ENCODE measurements around the gene HASPIN.

The HASPIN gene

DNA sequence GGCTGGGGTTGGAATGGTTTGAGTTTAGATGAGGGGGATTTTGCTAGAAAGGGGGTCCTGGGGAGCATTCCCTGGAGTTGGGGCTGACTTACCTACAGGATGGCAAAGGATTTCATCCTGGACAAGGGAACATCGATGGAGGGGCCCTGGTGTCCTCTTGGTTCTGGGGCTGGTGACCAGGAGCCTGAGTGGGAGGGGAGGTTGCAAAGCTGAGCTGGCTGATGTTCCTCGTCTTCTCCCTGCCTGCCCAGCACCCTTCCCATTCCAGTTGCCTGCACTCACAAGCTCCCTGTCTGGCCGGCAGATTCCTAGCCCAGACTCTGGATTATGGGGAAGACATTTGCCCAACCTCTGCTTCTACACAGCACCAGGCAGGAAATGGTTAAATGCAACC lies 40.1 kb downstream of the HASPIN start:
- DNase-seq (ENCODE audit: low read depth in 2 of 2), result no peak

DNA sequence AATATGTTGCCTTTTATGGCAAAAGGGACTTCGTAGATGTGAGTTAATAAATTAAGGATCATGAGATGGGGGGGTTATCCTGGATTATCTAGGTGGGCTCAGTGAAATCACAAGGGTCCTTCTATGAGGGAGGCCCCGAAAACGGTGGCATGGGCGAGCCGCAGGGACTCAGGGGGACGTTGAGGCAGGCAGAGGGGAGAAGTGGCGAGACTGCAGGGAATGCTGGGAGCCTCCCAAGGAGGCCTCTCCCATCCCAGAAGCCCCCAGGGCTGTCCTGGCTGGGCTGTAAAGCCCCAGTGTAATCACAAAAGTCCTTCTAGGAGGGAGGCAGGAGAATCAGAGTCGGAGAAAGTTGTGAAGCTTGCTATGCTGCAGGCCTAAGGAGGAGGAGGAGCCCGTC lies 42.3 kb downstream of the HASPIN start:
- no peak for DNase-seq (ENCODE audit: low read depth in 2 of 2)

DNA sequence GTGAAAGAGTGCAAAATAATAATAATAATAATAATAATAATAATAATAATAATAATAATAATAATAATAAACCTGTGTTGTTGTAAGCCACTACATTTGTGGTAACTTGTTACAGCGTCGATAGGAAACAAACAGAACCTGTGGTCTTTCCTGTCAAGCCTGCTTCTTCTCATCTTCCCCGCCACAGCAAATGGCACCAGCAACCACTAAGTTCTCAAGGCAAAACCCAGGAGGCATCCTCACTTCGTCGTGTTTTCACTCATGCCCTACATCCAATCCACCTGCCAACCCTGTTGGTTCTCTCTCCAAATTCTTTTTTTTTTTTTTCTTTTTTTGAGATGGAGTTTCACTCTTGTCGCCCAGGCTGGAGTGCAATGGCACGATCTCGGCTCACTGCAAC lies 43.1 kb downstream of the HASPIN start:
- DNase-seq (ENCODE audit: low read depth in 2 of 2), result no peak

DNA sequence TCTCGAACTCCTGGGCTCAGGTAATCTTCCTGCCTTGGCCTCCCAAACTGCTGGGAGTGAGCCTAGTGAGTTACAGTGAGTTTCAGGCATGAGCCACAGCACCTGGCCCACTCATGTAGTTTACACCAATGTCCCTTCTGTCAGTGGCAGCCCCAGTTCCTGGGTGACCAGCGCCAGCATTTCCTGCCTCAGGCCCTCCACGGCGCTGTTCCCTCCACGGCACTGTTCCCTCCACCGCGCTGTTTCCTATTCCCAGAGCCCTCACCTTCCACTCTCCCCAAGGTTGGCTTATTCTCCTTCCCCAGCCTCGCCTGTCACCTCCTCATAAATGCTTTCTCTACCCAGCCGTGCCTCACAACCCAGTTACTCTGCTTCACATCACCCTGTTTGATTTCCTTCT lies 44.6 kb downstream of the HASPIN start:
- no peak for DNase-seq (ENCODE audit: low read depth in 2 of 2)

DNA sequence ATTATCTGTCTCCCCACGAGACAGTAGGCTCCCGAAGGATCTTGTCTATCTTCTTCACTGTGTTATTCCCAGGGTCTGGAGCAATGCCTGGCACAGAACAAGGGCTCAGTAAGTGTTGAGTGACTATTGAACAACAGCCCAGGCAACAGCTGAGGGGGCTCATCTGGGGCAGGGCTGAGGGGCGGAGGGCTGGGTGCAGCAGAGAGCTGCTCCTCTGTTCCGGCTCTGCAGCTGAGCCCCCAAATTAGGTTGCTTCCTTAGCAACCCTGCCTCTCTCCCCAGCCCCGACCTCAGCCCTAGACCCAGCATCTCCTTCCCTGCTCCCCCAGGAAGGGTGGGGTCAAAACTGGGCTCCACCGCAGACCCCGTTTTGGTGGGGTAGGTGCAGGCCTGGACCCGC lies 45.1 kb downstream of the HASPIN start:
- no peak for DNase-seq (ENCODE audit: low read depth in 2 of 2)

DNA sequence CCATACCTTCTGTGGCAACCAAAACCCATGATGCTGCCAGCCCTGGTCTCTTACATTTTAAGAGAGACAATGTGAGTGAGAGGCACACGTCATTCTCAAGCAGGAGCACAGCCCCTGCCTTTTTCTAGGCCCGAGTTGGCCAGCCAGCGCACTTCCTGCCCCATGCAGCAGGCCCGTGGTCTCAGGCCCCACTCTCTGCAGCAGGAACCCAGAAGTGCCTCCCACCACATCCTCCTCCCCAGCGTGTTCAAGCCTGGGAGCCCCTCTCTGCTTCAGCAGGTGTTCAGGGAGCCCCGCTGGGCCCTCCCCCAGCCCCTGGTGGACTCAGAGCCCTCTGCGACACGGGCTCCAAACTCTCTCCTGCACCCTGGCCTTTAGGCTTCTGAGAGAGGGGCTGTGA lies 46.8 kb downstream of the HASPIN start:
- no peak for DNase-seq (ENCODE audit: low read depth in 2 of 2)

DNA sequence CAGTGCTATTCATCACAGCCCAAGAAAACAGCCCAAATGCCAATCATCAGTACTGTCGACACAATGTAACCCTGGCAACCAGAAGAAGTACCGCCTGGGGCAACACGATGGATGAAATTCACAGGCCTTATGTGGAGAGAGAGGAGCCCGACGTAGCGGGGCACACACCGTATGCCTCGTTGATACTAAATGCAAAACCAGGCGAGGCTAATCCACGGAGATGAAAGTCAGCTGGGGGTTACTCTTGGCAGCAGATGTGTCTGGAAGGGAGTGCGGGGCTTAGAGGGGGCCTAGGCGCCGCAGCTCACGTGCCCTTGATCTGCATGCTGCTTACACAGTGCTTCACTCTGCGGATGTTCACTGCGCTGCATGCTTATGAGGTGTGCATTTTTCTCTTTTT lies 47.4 kb downstream of the HASPIN start:
- no peak for DNase-seq (ENCODE audit: low read depth in 2 of 2)

DNA sequence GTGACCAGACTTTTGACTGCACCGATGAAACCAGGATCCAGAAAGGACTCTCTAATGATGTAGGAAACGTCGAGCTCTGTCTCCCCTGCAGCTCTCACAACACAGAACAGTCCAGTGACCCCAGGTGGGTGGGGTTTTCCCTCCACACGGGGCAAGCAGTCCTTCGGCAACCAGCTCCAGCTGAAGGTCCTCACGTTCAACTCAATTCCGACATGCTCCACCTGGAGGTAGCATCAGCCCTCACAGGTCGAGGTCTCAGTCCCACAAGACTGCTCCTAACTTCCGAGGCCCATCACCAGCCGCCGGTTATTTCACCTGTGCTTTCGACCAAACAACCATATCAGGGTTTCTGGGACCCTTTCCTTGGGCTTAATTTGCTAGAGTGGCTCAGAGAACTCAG lies 49.1 kb downstream of the HASPIN start:
- no peak for DNase-seq (ENCODE audit: low read depth in 2 of 2)

DNA sequence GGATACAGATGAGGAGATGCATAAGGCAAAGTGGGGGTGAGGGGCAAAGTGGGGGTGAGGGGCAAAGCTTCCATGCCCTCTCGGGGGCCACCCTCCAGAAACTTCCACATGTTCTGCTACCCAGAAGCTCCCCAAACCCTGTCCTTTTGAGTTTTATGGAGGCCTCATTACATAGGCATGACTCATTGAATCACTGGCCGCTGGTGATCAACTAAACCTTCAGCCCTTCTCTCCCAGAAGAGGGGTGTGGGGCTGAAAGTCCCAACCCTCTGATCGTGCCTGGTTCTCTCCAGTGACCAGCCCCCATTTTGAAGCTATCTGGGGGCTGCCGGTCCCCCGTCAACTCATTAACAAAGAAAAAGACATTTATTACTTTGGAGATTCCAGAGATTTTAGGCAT lies 49.8 kb downstream of the HASPIN start:
- no peak for DNase-seq (ENCODE audit: low read depth in 2 of 2)

DNA sequence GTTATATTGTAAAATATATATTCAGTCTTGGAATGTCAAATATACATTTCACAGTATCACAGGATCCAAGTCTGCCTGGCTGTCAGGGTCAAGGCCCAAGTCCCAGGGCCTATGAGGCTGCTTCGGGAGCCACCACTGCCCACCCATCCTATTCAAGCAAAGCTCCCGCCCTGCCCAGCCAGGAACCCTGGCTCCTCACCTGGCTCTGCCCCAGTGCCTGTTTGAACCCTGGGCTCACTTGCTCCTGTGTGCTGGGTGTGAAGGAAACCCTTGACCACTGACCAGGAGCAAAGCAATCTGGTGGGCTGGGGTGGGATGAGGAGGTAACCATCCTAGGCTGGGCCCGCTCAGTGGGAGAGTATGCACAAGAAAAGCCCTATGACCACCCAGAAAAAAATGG lies 50.3 kb downstream of the HASPIN start:
- DNase-seq (ENCODE audit: low read depth in 2 of 2), result no peak

All from stimulated activated CD4-positive, alpha-beta T cell treated with anti-CD3 and anti-CD28 coated beads, Interleukin-1b, Interleukin-23, amount 100 ng/mL, for 1 hour (primary cell).